Gastroesophageal sphincter (tissue), 3 donors: ENCODE measurements around the gene MAPK8IP2.

Experiments used
- POLR2A ChIP-seq, 2 donors: fragments of 450-650 bp; IDR thresholded peaks; one replicate each; pipeline ENCODE4 v1.6.1; 2017; ENCODE audit warnings: antibody characterized with exemption in 2 of 2, mild to moderate bottlenecking in 2 of 2, moderate library complexity in 1 of 2
- POLR2AphosphoS5 ChIP-seq: sonication (generic); formaldehyde crosslinking; IDR thresholded peaks from one replicate; pipeline ENCODE4 v1.6.1; 2017; ENCODE audit warnings: antibody characterized with exemption
- TF ChIP-seq, protein P1 (sequence below), 4 experiments: fragments of 200-600 bp in 2 of 4; fragments of 450-650 bp in 2 of 4; sonication (generic) in 1 of 4; IDR thresholded peaks; one replicate each; pipeline ENCODE4 v1.5.1; 2017 to 2019; ENCODE audit warnings: antibody characterized with exemption in 4 of 4, mild to moderate bottlenecking in 2 of 4, moderate library complexity in 2 of 4

DNA sequence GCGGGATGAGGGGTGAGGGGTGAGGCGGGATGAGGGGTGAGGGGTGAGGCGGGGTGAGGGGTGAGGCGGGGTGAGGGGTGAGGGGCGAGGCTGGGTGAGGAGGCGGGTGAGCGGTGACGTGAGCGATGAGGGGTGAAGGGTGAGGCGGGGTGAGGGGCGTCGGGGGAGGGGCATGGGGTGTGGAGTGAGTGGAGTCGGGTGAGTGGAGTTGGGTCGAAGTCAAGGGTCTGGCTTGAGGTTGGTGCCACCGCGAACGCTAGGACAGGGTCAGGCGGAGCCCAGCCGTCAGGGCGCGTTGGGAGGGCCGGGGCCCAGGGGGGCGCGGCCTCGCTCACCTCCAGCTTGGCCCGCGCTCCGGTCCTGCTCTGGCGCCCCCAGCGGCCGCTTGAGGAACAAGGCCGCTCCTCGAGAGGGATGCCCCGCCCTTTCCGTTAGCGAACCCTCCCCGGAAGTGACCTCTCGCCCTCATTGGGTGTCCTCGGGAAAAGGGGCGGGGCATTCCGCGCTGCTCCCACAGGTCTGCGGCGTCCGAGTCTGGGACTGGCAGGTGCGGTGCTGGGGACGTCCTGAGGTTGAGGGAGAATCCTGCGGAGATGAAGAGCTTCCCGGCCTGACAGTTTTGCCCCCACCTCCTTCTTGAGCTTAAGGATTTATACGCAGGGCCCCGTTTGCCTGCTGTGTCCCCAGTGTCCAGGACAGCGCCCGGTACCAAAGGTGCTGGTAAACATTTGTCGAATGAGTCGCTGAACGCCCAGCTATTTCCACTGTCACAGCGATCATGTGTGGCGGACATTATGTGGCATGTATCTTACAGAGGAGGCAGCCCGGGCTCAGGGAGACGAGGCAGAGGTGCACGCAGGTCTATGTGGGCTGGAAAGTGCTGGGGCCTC lies 37.8 kb upstream of the MAPK8IP2 start, which contains the start of gene SYCE3:
- TF ChIP-seq, protein P1, sequence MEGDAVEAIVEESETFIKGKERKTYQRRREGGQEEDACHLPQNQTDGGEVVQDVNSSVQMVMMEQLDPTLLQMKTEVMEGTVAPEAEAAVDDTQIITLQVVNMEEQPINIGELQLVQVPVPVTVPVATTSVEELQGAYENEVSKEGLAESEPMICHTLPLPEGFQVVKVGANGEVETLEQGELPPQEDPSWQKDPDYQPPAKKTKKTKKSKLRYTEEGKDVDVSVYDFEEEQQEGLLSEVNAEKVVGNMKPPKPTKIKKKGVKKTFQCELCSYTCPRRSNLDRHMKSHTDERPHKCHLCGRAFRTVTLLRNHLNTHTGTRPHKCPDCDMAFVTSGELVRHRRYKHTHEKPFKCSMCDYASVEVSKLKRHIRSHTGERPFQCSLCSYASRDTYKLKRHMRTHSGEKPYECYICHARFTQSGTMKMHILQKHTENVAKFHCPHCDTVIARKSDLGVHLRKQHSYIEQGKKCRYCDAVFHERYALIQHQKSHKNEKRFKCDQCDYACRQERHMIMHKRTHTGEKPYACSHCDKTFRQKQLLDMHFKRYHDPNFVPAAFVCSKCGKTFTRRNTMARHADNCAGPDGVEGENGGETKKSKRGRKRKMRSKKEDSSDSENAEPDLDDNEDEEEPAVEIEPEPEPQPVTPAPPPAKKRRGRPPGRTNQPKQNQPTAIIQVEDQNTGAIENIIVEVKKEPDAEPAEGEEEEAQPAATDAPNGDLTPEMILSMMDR (IDR thresholded peaks at IDR 0.05), result peak in 3 of 4 experiments; percentile 95 to 97 (median 96)
- TF ChIP-seq POLR2A (IDR thresholded peaks at IDR 0.05), result peak in 1 of 2 donors; percentile 41
- peak; percentile 61 for TF ChIP-seq POLR2AphosphoS5
